ENCODE results near the gene ZNF182. TPM values are rescaled to one million over a fixed set of nuclear protein-coding genes. Genes with fewer than 3 reads are reported as not detected.
"Not testable (repeated sequence)": the region's sequence is repeated elsewhere in the genome, so short reads cannot be mapped to it uniquely, and the experiment has no call there.

The ZNF182 gene
- total RNA-seq, 2 donors from 2014 or later: 3.0 to 4.2 TPM

DNA sequence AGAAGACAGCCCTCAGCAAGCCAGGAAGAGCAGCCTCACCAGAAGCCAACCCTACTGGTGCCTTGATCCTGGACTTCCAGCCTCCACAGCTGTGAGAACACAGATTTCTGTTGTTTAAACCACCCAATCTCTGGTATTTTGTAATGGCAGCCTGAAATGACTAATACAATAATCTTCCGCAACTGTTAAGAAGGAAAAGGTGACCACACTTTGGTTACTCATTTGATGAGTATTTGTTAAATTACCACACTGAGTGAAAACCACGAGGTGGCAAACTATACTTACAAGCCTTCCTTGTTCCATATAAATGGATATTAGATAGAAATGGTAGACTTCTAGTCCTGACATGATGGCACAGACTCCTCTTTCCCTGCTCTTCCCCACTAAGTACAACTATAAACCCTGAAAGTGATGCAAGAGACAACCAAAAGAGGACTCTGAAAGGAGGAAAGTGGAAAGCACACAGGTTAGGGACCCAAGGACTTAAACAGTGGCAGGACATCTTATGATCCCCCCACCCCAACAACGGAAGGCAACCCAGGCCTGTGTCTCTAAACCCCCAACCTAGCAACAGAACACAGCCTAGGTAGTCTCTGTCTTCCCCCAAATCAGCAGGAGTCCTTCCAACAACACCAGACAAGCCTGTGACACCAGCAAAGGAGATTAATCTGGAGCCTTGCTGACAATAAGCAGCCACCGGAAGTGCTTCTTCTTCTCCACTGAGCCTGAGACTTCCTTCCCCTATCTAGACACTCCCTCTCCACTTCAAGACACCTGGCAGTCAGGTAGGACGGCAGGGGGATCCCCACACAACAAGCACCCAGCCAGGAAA, 12.3 kb downstream of the ZNF182 start:
- Histone ChIP-seq H3K4me1 (no peaks in the 10 kb centered on the region), H3K27me3 (no peaks in the 10 kb centered on the region), H3K27ac (no peak overlapping the region), H3K4me3 (no peak overlapping the region), H3K9me3 (no peaks in the 10 kb centered on the region), H3K9ac (ENCODE audit: low read depth in 2 of 2, low read length in 2 of 2) (no peak overlapping the region), H3K36me3 (no peaks in the 10 kb centered on the region)
- intact Hi-C loops (cut with DNase I): no loop called here
- DNase-seq: no peak
- TF ChIP-seq, protein P1, sequence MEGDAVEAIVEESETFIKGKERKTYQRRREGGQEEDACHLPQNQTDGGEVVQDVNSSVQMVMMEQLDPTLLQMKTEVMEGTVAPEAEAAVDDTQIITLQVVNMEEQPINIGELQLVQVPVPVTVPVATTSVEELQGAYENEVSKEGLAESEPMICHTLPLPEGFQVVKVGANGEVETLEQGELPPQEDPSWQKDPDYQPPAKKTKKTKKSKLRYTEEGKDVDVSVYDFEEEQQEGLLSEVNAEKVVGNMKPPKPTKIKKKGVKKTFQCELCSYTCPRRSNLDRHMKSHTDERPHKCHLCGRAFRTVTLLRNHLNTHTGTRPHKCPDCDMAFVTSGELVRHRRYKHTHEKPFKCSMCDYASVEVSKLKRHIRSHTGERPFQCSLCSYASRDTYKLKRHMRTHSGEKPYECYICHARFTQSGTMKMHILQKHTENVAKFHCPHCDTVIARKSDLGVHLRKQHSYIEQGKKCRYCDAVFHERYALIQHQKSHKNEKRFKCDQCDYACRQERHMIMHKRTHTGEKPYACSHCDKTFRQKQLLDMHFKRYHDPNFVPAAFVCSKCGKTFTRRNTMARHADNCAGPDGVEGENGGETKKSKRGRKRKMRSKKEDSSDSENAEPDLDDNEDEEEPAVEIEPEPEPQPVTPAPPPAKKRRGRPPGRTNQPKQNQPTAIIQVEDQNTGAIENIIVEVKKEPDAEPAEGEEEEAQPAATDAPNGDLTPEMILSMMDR (IDR thresholded peaks at IDR 0.05): no peak

DNA sequence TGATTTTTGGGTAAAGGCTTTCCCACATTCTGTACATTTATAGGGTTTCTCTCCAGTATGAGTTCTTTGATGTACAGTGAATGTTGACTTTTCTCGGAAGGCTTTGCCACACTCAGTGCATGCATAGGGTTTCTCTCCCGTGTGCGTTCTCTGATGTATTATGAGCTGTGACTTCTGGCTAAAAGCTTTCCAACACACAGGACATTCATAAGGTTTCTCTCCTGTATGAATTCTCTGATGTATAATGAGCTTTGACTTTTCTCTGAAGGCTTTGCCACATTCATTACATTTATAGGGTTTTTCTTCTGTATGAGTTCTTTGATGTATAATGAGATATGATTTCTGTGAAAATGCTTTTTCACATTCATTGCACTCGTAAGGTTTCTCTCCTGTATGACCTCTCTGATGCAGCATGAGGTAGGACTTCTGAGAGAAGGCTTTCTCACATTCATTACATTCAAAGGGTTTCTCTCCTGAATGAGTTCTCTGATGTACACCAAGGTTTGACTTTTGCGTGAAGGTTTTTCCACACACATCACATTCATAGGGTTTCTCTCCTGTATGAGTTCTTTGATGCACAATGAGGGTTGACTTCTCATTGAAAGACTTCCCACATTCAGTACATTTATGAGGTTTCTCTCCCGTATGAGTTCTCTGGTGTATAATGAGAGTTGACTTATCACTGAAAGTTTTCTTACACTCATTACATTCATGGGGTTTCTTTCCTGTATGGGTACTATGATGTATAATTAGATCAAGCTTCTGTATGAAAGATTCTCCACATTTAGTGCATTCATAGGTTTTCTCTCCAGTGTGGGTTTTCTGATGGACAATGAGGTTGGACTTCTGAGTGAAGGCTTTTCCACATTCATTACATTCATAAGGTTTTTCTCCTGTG, 27.3 kb downstream of the ZNF182 start:
- H3K27ac ChIP-seq: no peak overlapping the region
- no peak overlapping the region for H3K9ac ChIP-seq (ENCODE audit: low read depth in 2 of 2, low read length in 2 of 2)
- peaks cover 3% of the 10 kb centered on the region for H3K36me3 ChIP-seq
- no peaks in the 10 kb centered on the region for H3K27me3 ChIP-seq
- H3K4me3 ChIP-seq: no peak overlapping the region
- no peak for DNase-seq
- H3K4me1 ChIP-seq: no peaks in the 10 kb centered on the region
- intact Hi-C loops (cut with DNase I): no loop called here
- peaks cover 21% of the 10 kb centered on the region for H3K9me3 ChIP-seq
- TF ChIP-seq, protein P1 (IDR thresholded peaks at IDR 0.05): no peak

DNA sequence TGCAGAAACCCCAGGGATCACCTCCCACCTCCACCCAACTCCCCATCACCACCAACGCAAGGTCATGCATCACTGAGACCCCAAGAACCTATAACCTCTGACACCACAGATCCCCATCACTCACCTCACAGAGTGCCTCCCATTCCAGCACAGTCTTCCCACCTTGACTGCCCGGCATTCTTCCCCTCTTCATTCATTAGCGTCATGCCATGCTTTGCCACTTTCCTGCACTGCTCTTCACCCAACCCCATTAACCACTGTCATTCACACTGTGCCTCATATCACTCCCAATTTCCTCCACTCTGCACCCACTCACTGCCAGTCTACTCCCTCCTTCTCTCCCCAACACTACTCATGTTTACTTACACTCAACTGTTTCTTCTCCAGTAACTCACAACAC, 30.6 kb downstream of the ZNF182 start:
- no peaks in the 10 kb centered on the region for H3K36me3 ChIP-seq
- TF ChIP-seq, protein P1 (IDR thresholded peaks at IDR 0.05): no peak
- H3K27ac ChIP-seq: no peak overlapping the region
- H3K4me3 ChIP-seq: no peak overlapping the region
- no peak for DNase-seq
- intact Hi-C loops (cut with DNase I): no loop called here
- peaks cover 17% of the 10 kb centered on the region for H3K9me3 ChIP-seq
- no peaks in the 10 kb centered on the region for H3K27me3 ChIP-seq
- H3K4me1 ChIP-seq: no peaks in the 10 kb centered on the region
- H3K9ac ChIP-seq (ENCODE audit: low read depth in 2 of 2, low read length in 2 of 2): no peak overlapping the region

DNA sequence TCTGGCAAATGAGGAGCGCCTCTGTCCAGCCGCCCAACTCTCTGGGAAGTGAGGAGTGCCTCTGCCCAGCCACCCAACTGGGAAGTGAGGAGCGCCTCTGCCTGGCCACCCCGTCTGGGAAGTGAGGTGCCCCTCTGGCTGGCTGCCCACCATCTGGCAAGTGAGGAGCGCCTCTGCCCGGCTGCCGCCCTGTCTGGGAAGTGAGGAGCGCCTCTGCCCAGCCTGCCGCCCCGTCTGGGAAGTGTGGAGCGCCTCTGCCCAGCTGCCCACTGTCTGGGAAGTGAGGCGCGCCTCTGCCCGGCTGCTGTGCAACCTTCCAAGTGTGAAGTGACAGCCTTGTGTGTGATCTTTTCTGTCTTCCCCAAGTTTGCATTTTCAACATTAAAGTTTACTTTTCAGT, 38.3 kb downstream of the ZNF182 start:
- H3K4me3 ChIP-seq; H3K4me1 ChIP-seq; H3K9me3 ChIP-seq; intact Hi-C loops (cut with DNase I); H3K9ac ChIP-seq (ENCODE audit: low read depth in 2 of 2, low read length in 2 of 2); DNase-seq; H3K27ac ChIP-seq; H3K36me3 ChIP-seq; H3K27me3 ChIP-seq: not testable (repeated sequence)

DNA sequence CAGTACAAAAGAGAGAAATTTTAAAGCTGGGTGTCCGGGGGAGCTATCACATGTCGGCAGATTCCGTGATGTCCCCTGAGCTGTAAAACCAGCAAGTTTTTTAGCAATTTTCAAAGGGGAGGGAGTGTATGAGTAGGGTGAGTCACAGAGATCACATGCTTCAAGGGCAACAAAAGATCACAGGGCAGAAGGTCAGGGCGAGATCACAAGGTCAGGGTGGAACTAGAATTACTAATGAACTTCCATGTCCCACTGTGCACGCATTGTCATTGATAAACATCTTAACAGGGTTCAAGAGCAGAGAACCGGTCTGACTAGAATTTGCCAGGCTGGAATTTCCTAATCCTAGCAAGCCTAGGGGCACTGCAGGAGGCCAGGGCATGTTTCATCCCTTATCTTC, 42.0 kb downstream of the ZNF182 start:
- intact Hi-C loops (cut with DNase I); H3K4me1 ChIP-seq; H3K36me3 ChIP-seq; H3K9ac ChIP-seq (ENCODE audit: low read depth in 2 of 2, low read length in 2 of 2); H3K4me3 ChIP-seq; DNase-seq; H3K27me3 ChIP-seq; H3K9me3 ChIP-seq; H3K27ac ChIP-seq: not testable (repeated sequence)

DNA sequence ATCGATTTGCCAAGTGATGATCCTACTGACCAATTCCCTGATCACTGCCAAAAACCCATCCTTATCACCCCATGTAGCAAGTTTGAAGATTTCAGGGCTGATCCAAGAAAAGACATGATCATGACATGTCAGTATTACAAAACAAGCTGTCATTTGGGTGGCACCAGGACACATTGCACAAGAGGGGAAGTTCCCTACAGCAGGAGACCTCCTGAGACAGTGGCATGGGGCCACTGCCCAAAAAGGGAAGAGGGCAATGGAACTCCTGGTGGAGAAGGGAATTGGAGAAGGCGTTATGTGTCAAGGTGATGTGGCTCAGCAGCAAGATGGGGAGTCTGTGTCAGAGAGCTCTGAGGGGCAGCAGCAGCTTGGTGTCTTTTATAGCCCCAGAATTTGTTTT, 43.4 kb downstream of the ZNF182 start:
- TF ChIP-seq, protein P1 (IDR thresholded peaks at IDR 0.05): no peak
- DNase-seq: no peak
- H3K4me1 ChIP-seq: no peaks in the 10 kb centered on the region
- H3K4me3 ChIP-seq: no peak overlapping the region
- H3K27me3 ChIP-seq: no peaks in the 10 kb centered on the region
- intact Hi-C loops (cut with DNase I): no loop called here
- no peaks in the 10 kb centered on the region for H3K9me3 ChIP-seq
- no peaks in the 10 kb centered on the region for H3K36me3 ChIP-seq
- no peak overlapping the region for H3K27ac ChIP-seq
- no peak overlapping the region for H3K9ac ChIP-seq (ENCODE audit: low read depth in 2 of 2, low read length in 2 of 2)
